Measurements from ENCODE around the gene RPS6KC1.
"Not testable (repeated sequence)": the region's sequence is repeated elsewhere in the genome, so short reads cannot be mapped to it uniquely, and the experiment has no call there.

Gene RPS6KC1

DNA sequence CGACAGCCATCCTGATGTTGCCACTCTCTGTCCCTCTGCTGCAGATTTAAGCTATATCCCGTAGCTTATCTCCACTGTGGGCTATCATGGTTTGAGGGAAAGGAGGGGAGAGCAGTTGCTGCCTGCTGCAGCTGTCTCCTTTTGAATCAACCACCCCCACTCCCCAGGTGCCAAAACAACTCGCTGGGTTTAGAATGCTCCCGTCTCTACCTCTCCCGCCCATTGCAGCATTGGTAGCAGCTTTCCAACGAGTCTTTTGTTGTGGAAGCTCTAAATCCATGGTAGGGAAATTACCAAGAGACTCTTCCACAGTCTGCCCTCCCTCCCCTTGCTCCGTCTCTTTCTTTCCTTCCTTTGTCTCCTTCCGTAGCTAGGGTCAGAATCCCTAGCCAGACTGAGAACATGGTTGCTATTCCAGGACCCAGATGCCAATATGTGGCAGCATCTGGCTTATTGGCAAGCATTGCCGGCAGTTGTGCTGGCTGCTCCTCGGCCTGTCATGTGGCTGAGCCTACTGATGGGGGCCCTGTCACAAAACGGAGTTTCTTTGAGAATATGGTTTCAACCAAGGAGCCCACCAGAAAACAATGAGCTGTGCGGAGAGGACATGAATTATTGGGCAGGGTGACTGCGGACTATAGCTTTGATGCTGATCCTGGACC, 230.7 kb downstream of the RPS6KC1 start:
- no peak for DNase-seq (ENCODE audit: low read depth in 2 of 2)

DNA sequence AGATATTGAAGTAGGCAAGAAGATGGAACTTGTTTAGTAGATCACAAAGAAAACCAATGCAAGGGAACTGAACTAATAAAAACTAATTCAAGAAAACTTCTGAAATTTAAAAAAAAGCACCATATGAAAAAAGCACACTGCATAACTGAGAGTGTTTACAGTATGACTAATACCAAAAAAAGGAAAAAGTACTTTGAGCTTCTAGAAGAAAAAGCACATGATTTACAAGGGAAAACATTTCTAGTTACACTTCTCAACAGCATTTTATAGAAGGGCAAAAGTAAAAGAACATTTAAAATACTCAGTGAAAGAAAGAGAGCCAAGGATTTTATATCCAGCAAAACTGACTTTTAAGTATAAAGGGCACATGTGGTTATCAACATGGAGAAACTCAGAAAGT, 233.6 kb downstream of the RPS6KC1 start:
- no peak for DNase-seq (ENCODE audit: low read depth in 2 of 2)

DNA sequence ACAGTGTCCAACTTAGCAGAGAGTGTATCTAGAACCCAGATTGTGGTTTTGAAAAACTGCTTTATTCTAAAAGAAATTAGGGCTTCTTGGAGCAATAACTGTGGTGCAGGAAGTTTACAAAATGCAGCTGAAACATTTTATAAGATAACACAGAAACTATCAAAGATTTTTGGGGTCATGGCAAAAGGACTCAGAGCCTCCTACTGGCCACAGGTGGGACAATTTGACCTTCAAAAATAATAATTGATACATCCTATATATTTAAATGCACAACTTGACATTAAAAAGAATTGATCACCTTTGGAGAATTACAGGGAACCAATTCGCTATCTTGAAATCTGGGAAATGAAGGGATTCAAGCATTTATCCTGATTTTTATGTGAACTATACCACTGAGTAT, 235.2 kb downstream of the RPS6KC1 start:
- DNase-seq (ENCODE audit: low read depth in 2 of 2) = no peak

- no peak for DNase-seq (ENCODE audit: low read depth in 2 of 2)
Observed at GRCh38 chr1:213287987-213288386, 236.9 kb downstream of the RPS6KC1 start.

- no peak for DNase-seq (ENCODE audit: low read depth in 2 of 2)
Observed at GRCh38 chr1:213291526-213291925, 240.5 kb downstream of the RPS6KC1 start.

- no peak for DNase-seq (ENCODE audit: low read depth in 2 of 2)
Observed at GRCh38 chr1:213292614-213293013, 241.6 kb downstream of the RPS6KC1 start.

- DNase-seq (ENCODE audit: low read depth in 2 of 2) = no peak
Observed at GRCh38 chr1:213295860-213296259, 244.8 kb downstream of the RPS6KC1 start.

GRCh38 chr1:213296558-213296957, 245.5 kb downstream of the RPS6KC1 start:
- DNase-seq (ENCODE audit: low read depth in 2 of 2) = no peak

- DNase-seq (ENCODE audit: low read depth in 2 of 2) = no peak
Observed at GRCh38 chr1:213297021-213297420, 246.0 kb downstream of the RPS6KC1 start.

GRCh38 chr1:213300433-213300832, 249.4 kb downstream of the RPS6KC1 start:
- DNase-seq (ENCODE audit: low read depth in 2 of 2) = no peak

DNA sequence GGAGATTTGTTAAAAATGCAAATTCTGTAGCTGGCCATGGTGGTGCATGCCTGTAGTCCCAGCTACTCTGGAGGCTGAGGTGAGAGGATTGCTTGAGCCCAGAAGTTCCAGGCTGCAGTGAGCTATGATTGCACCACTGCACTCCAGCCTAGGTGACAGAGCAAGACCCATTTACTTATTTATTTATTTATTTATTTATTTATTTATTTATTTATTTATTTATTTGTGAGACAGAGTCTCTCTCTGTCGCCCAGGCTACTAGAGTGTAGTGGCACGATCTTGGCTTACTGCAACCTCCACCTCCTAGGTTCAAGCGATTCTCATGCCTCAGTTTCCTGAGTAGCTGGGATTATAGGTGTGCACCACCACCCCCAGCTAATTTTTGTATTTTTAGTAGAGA, 250.5 kb downstream of the RPS6KC1 start:
- DNase-seq (ENCODE audit: low read depth in 2 of 2) = not testable (repeated sequence)

DNA sequence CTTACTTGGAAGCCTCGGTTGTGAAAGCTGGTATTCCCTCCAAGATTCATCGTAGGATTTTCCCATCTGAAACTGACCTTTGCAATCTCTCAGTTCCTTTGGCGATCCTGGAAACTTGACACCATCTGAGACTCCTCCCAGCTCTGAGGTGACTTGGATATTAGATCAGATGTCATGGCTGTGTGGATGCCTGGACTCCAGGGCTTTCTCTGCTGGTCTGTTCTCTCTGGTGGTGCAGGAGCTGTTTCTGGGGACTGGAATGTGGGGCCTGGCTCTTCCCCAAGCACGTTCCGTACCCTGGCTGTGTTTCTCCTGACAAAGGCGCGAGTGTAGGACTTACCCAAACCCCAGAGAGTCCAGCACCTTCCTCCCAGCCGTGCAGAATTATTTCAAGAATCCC, 252.2 kb downstream of the RPS6KC1 start:
- DNase-seq (ENCODE audit: low read depth in 2 of 2) = no peak

DNA sequence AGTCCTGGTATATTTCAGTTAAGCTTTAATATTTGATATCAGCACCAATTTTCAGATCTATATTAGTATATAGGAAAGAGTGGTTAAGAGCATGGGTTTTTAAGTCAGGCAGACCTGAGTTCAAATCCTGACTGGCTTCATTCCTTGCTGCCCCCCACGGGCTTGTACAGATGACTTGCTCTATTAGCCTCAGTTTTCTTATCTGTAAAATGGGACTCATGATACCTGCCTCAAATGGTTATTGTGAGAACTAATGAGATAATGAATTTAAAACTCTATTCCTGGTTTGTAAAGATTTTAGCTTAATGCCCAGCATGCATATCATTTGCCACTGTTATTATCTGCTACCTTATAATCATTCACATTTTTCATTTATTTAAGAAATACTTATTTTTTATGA, 264.5 kb downstream of the RPS6KC1 start:
- no peak for DNase-seq (ENCODE audit: low read depth in 2 of 2)

DNA sequence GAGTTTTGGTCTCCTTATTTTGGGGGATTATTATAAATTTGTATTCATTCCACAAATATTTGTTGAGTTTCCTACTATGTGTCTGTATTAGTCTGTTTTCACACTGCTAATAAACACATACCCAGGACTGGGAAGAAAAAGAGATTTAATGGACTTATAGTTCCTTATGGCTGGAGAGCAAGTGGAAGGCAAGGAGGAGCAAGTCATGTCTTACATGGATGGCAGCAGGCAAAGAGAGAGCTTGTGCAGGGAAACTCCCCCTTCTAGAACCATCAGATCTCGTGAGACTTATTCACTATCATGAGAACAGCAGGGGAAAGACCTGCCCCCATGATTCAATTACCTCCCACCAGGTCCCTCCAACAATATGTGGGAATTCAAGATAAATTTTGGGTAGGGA, 267.4 kb downstream of the RPS6KC1 start:
- DNase-seq (ENCODE audit: low read depth in 2 of 2) = not testable (repeated sequence)

DNA sequence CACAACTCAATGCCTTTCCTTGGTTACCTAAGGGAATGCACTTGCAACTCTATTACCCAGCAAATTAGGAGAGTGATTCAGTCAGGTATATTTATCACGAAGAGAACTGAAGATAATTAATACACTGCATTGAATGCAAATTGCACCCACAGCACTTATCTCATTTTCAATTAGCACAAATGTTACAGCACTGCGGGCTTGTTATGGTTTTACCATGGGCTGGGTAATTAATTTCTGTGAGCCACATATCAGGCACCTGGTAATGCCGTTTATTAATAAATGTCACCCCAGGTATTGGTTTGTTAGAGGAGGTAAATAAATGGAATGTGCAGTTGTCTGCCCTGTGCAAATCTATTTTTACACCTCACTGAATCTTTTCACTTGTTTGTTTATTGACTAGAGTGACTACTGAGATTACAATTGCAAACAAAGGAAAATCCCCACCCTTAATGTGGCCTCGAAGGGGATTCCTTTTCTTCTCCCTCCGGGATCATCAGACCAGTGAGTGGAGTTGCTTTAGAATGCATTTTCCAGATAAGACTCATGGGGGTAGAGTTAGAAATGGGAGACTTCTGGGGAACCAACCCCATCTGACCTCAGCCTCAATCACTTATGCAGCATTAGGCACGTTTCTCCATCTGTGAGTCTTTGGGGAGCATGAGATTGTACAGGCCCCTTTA, 269.3 kb downstream of the RPS6KC1 start:
- DNase-seq (ENCODE audit: low read depth in 2 of 2) = no peak

Measured in activated CD8-positive, alpha-beta memory T cell treated with anti-CD3 and anti-CD28 coated beads for 4 hours (primary cell).